SH-SY5Y (cell line): Measurements from ENCODE around the gene BUB3.

Experiments
- GATA2 ChIP-seq: IDR thresholded peaks from 2 replicates; pipeline ENCODE4 v1.6.1; 2011; ENCODE audit warnings: mild to moderate bottlenecking, low read depth, low read length
- GATA3 ChIP-seq: IDR thresholded peaks from 2 replicates; pipeline ENCODE4 v1.6.1; 2011; ENCODE audit warnings: low read depth, mild to moderate bottlenecking, low read length, moderate library complexity

DNA sequence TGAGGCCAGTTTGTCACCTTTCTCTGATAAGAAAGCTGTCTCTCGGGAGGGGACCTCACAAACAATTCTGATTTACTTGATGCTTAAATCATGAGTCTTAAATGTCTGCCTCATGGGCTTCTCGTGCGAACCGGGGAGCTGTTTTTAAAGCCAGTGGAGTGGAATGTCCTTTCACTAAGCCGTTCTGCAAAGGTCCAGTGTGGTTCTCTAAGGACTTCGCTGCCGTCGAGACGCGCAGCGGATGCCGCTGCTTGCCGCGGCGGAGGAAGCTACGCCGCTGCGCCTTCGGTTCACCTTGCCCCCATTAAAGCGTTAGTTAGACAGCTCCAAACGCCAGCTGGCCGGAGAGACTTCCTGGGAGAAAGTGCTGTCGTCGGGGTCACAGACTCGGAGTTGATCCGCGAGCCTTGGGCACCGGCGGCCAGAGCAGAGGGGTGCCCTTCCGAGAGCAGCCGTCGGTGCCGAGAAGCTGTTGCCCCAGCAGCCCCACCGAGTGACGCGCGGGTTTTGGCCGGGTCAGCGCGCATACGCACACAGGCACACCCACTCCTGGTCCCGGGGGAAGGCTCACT, 19.8 kb upstream of the BUB3 start:
- TF ChIP-seq GATA2 (no peak), GATA3 (no peak)
